GM18868 (cell line): Measurements from ENCODE around the gene PRUNE2.
"Not testable (repeated sequence)": the region's sequence is repeated elsewhere in the genome, so short reads cannot be mapped to it uniquely, and the experiment has no call there.

Experiments
- ATAC-seq: cut with Tn5 transposase; IDR thresholded peaks from one replicate; pipeline ENCODE4 v1.9.1; 2021; ENCODE audit warnings: mild to moderate bottlenecking, moderate library complexity; ENCODE audit not compliant: unreplicated experiment

The PRUNE2 gene, protein sequence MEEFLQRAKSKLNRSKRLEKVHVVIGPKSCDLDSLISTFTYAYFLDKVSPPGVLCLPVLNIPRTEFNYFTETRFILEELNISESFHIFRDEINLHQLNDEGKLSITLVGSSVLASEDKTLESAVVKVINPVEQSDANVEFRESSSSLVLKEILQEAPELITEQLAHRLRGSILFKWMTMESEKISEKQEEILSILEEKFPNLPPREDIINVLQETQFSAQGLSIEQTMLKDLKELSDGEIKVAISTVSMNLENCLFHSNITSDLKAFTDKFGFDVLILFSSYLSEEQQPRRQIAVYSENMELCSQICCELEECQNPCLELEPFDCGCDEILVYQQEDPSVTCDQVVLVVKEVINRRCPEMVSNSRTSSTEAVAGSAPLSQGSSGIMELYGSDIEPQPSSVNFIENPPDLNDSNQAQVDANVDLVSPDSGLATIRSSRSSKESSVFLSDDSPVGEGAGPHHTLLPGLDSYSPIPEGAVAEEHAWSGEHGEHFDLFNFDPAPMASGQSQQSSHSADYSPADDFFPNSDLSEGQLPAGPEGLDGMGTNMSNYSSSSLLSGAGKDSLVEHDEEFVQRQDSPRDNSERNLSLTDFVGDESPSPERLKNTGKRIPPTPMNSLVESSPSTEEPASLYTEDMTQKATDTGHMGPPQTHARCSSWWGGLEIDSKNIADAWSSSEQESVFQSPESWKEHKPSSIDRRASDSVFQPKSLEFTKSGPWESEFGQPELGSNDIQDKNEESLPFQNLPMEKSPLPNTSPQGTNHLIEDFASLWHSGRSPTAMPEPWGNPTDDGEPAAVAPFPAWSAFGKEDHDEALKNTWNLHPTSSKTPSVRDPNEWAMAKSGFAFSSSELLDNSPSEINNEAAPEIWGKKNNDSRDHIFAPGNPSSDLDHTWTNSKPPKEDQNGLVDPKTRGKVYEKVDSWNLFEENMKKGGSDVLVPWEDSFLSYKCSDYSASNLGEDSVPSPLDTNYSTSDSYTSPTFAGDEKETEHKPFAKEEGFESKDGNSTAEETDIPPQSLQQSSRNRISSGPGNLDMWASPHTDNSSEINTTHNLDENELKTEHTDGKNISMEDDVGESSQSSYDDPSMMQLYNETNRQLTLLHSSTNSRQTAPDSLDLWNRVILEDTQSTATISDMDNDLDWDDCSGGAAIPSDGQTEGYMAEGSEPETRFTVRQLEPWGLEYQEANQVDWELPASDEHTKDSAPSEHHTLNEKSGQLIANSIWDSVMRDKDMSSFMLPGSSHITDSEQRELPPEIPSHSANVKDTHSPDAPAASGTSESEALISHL (N-terminal part only)

DNA sequence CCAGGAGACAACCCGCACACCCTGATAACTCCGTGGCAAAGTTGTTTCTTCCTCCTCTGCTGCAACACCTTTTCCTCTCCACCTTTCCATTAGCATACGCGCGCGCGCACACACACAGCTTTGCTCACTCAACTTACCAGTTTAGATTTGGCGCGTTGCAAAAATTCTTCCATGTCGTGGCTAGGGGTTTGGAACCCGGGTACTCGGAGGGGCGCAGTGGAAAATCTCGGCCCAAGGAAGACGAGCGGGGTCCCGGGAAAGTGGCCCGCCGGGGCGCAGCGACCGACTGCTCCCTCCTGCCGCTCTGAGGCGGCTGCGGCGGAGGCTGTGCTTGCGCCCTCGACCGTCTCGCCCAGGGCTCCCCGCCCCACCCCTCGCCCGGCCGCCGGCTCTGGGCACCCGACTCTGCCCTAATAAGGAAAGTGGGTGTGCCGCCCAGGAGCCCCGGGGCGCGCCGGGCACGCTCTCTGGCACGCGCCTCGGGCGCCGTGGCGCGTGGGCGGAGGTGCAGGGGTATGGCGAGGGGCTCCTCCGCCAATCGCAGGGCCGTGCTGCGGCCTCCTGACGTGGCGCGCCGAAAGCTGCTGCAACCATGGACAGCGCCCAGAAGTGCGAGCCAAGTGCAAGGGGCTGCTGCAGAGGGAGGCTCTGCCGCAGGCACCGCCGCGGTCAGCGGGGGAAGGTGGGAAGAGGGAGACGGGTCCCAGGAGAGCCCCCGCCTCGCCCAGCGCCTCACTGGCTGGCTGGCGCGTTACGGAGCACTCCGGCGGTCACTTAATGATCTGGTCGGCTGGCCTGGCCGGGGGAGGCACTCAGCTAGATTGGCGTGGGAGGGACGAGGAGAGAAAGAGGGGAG lies at the start of gene PRUNE2:
TSS of gene PRUNE2 (minus strand) at position 324 of the 856 bp plus-strand sequence. CDS start at position 173, 151 bp downstream.
- no peak for ATAC-seq

DNA sequence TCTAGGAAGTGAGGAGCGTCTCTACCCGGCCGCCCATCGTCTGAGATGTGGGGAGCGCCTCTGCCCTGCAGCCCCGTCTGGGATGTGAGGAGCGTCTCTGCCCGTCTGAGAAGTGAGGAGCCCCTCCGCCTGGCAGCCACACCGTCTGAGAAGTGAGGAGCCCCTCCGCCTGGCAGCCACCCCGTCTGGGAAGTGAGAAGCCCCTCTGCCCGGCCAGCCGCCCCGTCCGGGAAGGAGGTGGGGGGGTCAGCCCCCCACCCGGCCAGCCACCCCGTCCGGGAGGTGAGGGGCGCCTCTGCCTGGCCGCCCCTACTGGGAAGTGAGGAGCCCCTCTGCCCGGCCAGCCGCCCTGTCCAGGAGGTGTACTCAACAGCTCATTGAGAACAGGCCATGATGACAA lies 49.5 kb upstream of the PRUNE2 start:
- ATAC-seq, result not testable (repeated sequence)

DNA sequence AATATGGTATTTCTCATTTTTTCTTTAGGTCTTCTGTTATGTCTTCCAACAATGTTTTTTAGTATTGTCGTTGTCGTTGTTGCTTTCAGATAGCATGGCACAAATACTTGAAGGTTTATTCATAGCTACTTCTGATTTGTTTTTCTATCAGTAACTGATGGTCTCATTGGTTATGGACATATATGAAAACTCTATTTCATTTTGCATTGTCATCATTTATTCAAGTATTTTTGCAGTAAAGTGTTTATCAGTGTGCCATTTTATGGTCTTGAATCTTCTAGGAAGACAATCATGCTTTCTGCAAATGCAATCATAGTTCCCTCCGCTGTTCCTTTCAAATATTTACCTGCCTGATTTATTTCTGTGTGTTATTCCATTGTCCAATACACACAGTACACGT lies 44.0 kb upstream of the PRUNE2 start:
- no peak for ATAC-seq

DNA sequence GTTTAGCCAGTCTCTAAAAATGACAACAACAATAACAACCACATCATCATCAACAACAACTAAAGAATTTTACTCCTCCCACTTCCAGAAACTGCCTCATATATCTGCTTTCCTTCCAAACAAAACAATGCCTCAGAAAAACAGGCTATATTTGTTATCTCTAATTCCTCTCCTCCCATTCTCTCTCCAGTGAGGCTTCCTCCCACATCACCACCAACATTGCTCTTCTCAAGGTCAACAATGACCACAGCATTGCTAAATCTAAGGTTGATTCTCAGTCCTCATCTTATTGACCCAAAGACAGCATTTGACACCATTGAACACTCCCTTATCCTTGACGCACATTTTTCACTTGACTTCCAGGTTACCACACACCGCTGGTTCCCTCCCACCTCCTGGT lies 38.1 kb upstream of the PRUNE2 start:
- no peak for ATAC-seq

DNA sequence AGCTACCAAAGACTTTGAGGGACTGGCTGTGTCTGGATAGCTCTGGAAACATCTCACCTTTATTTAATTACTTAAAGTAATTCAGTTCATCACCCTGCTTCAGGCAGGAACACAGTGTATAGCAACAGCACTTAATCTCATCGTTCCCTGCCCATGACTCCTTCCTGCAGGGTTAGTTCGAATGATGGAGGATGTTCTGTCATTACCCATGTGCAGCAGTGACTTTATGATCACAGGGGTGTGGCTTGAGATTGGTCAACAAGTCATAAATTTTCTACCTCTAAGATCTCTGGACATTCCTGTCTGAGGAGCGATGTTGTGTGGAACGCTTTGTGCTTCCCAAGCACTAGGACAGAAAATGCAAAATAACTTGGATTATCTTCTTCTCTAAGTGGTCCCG lies 37.1 kb upstream of the PRUNE2 start:
- no peak for ATAC-seq

DNA sequence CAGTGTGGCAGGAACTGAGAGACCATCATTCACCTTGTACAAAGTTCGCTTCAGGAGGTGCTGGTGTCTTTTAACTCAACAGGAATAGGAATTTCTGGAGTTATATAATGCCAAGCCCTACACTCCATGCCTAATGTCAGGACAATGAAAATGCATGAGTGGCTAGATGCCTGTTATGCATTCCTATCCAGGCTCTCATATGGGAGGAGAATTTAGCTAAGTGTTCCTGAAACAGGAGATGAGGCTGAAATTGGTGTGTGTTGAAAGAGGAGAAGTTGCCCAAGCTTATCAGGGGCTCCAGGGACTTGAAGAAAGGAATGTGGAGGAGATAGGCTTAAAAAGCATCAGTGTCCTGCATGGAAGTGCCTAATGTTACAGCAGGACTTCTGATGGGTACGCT lies 26.8 kb upstream of the PRUNE2 start:
- ATAC-seq, result no peak

DNA sequence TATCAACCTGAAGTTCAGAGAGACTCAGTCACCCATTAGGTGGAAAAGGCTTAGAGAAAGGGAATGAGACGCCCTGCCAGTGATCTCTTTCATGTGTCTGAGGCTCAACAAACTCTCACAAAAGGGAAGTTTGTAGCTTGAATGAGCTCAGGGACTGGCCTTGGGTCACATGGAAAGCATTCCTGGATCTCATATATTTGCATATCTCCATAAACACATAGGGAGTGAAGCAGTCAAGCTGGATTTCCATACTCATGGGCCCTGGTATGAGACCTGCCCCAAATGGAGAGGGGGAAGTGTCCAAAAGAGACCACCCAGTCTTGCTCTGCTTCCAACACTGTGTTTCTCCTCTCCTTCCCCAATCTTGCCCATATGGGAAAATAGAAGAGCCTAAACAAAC lies 26.4 kb upstream of the PRUNE2 start:
- ATAC-seq, result no peak

DNA sequence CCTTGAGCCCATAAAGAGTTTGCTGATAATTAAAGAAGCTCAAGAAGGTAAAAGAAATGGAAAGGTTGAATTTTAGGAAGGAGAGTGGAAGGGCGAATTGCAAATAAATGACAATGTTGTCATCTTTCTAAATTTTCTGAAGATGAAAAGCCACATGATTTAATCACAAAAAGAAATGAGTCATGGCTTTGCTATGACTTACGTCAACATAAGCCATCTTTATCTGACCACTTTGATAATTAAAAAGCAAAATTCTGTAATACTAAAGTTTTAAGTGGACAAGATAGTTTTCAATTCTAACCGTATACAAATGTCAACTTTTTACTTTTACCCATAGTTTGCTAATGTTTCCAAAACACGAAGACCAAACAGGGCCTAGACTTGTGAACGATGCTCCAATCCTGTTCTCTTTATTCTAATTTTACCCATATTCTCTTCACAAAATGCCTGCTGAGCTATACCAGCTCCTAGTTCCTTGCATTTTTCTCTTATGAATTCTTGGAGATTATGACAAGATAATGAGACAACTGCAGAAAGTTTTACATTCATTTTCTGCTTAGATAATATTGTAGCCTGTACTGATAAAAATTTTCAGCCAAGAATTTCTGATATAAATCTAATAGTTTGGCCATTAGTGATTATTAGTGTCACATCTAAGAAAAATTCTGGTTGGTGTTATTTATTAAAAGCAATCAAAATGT lies 21.8 kb upstream of the PRUNE2 start:
- ATAC-seq, result no peak

DNA sequence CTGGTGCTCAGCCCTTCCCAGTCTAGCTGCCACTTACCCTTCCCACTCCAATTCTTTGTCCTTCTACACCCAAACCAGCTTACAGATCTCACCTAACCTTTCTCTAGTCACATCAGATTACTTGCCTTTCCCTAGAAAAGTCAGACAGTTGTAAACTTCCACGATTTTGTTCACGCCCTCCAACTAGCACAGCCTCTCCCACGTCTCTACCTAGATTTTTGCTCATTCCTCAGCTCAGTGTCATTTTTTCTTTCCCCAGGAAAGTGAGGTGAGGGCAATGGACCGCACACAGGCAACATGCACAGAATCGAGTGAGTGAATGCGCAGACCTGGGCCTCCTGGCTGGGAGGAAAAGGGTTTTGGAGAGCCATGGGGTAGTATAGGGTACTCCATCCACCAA lies 20.9 kb upstream of the PRUNE2 start:
- ATAC-seq, result no peak

DNA sequence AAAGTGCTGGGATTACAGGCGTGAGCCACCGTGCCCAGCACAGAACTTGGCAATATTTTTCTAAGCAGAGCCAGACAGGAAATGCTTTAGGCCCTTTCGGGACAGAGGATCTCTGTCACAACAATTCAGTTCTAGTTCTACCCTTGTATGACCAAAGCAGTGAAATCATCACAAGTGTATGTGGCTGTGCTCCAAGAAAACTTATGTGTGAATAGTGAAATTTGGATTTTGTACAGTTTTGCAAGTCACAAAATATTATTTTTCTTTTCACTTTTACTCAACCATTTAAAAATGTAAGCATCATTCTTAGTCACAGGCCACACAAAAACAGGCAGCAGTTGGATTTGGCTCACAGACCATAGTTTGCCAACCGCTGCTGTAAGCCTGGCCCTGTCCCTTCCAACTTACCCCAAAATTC lies 20.4 kb upstream of the PRUNE2 start:
- no peak for ATAC-seq

DNA sequence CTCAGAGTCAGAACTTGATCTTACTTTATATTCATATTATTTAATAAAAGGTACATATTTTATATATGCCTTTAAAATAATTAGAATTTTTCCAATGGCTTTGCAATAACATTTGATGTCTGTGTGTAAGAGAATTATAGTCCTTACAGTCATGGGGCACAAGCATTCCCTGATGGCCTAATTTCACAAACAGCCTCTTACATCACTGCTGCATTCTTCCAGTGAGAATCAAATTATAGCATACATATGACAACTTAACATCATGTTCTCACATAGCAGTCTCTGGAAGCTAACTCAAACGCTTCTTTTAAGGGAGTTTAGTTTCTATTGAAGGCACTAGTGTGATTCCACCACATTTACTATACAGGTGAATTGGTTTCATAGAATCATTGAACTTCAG lies 15.3 kb upstream of the PRUNE2 start:
- ATAC-seq, result no peak

DNA sequence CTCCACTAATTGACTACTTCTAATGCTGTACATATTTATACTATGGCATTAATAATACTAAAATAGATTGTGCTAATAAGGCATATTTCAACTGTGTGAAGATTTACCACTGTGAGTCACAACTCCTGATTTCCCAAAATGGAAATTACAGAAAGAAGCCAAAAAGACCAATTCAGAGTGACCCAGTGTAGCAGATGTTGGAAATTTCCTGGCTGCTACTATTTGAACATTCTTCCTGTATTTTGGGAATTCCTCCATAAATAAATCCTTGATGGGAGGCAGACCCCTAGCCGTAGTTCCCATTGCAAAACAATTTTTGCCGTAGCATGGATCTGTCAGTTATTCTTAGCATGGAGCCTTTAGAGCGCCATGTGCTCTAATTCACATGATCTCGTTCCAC lies 11.4 kb upstream of the PRUNE2 start:
- ATAC-seq, result no peak

DNA sequence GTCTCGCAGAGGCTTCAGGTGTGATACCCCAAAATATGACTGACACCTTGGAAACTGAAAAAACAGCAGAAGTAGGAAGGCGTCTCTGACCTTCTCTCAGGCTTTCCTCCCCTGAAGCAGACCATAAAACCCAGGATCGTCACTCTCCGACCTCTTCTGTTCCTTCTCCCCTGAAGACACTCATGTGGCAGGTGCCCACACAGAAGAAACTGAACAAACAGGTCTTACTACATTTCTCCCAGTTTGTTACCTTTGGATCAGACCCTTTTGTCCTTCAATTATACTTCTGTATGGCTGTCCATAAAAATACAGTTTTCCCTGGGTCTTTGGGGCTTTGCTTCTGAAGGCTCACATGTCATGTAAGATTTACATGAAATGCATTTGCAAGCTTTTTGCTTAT lies 10.3 kb upstream of the PRUNE2 start:
- no peak for ATAC-seq

DNA sequence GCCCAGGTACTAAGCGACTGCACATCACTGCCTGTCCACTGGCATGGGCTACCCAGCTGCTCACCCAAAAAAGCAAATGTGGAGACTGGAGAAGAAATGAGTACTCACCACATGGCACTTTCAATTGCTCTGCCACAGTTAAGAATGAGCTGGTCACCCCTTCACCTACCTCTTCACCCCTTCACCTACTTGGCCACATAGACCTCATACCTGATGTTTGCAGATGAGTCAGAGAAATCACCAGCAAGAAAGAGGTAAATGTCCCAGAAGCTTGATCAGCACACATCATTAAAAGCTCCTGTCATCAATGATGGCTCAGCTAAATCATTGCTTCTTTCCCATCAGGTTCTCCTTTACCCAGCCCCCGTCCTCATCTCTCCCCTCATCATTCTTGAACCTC lies 7.6 kb upstream of the PRUNE2 start:
- no peak for ATAC-seq

DNA sequence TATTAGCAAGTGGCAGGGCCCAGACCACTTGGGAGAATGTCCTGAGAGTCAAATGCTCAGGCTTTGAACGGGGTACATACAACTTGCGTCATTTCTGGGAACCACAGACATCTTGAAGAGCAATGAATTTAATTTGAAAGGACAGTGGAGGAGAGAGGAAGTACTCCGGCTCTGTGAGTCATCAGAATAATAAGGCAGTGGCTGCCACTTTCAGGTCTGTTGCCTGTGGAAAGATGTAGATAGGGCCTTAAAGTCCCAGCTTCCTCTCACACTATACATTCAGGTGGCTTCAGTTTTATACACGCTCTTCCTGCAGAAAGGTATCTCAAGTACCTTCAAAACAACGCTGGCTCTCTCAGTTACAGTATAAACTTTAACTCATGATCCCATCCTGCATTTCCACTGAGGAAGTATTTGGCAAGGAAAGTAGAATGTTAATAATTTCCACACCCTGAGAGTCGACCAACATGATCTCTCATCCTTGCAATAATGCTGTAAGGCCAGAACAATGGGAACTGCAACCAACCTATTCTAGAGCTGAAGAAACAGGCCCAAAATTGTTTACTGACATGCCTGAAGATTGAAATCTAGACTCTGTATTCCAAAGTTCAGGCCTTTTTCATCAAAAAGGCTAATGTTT lies 6.8 kb upstream of the PRUNE2 start:
- ATAC-seq, result peak; percentile 98

DNA sequence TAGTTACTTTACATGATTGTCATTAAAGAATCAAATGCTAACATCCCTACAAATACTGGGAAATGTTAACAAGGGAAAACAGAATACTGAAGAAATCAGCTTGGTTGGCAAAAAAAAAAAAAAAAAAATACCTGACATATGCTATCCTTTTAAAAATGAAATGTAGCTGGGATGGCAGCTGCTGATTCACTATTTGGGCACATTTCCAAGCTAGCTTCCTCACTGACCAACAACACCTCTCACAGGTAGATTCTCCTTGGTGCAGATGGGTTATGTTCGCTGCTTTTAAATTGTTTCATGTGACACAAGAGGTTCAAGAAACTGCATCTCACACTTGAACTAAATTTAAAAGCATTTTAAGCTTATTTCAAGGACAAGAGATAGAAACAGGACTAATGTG lies 6.1 kb upstream of the PRUNE2 start:
- no peak for ATAC-seq

DNA sequence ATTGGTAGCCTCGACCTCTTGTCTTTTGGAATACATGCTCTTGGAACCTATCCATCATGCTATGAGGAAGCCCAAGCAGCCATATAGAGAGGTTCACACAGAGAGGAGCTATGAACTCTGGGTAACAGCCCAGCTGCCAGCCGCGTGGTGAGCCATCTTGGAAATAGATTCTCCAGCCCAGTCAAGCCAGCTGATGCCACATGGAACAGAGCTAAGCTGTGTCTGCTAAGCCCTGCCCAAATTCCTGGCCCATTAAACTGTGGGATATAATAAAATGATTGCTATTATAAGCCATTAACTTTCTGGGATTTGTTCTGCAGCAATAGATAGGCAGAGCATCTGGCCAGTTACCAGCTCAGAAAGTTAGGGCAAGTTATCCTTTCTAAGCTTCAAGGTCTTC lies 4.9 kb upstream of the PRUNE2 start:
- ATAC-seq, result no peak

DNA sequence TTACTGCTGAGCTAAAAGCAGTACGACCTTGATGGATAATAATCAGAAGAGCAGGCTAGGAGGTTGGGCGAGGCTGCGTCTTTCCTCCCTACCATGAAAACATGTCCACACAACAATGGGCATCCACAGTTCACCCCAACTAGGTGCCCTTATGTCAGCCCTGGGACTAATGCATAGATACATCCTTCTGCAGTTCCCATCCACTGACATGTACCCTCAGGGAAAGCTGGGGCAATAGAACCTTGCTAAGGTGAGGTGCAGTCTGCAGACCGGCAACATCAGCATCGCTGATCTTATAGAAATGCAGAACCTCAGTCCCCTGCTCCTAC lies 697 bp upstream of the PRUNE2 start:
- ATAC-seq, result no peak

DNA sequence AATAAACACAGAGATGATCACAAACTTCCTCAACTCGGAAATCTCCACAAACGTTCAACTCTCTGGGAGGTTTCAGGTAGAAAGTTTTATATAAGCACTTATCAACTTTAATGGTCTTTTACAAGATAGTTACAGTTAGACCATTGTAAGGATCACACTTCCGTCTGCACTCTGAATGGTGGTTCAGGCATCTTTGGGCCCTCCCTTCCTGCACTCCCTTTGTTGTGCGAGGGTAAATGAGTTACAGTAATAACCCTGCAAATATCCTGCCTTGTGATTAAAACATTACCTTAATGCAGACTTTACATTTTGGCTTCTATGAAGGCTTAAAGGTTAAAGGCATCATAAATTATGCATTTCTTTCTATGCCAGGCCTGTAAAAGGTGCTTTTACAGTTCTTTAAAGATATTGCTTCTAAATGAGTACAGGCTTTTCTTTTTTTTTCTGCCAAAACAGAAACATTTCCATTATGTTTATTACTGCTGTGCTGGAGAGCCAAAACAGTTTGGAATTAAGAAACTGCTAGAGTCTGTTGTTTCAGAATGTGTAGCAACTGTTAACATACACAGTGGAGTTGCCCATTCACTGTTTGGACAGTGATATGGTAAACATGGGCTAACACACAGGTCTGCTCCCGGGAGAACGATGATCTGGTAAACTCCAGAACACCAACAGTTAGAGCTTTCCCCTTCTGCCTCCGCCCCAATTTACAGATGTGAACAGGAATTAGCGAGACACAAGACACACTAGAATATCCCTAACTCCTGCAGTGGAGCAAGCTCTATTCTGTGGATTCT lies 1.1 kb downstream of the PRUNE2 start:
- no peak for ATAC-seq
